RCC 7860 (cell line): Measurements from ENCODE around the gene CASQ1.

Source experiments
- DNase-seq: peaks from one replicate; pipeline ENCODE4 v3.0.0-alpha.2; 2015; ENCODE audit warnings: low spot score
- FAIRE-seq: peaks from 2 replicates; lab custom pipeline; 2012; peaks lifted over from hg19 to GRCh38; lab: Jason Lieb, UNC

The CASQ1 gene

DNA sequence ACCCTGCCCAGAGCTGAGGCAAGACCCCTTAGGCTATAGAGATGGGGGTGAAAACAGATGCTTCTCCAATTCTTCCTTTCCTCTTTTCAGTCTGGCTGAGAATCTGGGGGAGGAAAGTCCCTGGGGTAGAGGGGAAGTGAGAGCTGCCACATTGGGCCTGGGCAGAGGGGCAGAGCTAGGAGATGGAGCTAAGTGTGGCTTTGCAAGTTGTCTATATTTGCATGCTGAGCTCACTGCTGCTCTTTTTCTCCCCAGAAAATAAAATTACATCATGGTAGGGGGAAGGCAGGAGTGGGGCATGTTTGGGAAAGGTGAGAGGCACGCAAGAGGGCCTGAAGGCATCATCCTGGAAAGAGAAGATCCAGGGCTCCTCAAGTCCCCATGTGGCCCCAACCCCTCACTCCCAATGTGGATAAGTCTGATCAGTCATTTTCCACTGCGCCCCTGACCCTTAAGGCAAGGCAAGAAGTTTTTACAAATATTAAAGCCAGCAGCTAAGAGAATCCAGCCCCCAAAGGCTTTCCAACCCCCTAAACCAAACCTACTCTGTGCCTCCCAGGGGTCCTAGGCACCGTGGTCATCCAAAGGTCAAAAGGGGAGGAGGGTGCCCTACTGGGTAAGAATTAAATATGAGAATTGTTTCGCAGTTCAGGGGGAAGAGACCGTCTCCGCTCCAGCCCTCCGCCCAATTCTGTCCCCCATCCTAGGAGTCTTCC lies 14.3 kb downstream of the CASQ1 start:
- FAIRE-seq (no peak), DNase-seq (no peak)

DNA sequence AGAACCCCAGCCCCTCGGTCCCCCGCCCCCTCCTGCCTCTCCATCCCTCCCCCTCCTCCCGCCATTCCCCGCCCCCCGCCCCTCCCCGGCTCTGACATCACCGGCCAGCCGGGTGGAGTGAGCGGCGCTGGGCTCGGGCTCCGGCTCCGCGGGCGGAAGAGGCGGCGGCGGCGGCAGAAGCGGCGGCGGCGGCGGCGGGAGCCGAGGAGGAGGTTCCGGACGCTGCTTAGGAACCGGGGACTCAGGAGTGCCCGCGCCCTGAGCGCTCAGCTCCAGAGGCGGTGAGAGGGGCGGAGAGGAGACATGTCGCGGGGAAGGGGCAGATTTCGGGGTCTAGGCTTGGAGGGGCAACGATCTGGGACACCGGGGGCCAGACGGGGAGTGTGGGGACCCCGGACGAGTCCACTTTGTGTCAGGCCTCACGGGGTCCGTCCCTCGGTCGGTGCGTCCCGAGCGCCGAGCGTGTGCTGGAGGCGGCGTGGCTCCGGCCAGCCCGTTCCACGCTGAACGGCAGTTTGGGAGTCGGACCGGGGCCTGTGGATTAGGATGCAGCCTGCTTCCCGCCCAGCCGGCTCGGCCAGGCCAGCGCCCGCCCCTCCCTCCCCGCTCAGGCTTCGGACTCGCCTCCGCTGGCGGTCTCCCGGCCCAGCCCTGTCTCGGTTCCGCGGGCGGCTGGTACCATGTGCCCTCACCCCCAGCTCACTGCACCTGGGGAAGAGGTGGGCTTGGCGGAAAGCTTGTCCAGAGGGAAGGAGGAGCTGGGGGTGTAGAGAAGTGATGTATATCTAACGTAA lies 15.1 kb downstream of the CASQ1 start, which contains the start of gene PEA15:
Gene PEA15 (plus strand): TSS at position 143 of the 794 bp plus-strand sequence. CDS start 6,161 bp downstream, outside the sequence.
- DNase-seq (peak; percentile 38), FAIRE-seq (no peak)

GRCh38 chr1:160206036-160206389 lies 15.6 kb downstream of the CASQ1 start:
- FAIRE-seq (peak; percentile 31), DNase-seq (peak; percentile 76)

DNA sequence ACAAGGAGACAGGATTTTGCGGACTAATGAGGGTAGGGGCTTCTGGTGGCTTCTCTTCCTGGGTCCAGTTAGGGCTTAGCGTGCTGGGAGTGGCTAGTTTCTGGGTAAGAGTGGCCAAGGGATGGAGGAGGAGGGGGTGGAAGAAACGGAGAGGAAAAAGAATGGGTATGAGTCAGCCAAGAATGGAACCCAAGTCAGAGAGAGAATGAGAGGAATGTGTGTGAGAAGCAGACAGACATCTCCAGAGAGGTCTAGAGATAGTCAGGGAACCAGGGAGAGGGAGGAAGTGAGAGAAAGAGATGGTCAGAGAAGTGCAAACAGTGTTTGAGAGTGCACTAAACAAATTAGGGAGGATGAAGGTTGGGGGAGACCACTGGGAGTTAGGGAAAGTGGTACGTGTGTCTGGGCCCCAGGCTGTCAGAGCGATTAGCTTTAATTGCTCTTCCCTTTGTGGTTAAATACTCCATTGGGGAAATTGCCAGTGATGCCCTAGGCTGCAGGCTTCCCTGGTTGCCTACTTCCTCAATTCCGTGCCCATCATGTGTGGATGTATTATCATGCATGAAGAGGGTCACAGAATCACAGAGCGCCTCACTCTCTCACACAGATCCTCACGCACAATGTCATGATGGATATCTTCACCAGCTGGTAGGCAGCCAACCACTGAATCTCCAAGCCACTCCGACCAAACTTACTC lies 16.2 kb downstream of the CASQ1 start:
- peak; percentile 85 for DNase-seq
- peak; percentile 88 for FAIRE-seq

GRCh38 chr1:160207118-160207650 lies 16.8 kb downstream of the CASQ1 start:
- FAIRE-seq (no peak), DNase-seq (no peak)

- FAIRE-seq (no peak), DNase-seq (no peak)
These were observed 17.6 kb downstream of the CASQ1 start for GRCh38 chr1:160207771-160208556.

GRCh38 chr1:160208557-160209320 lies 18.4 kb downstream of the CASQ1 start:
- DNase-seq (no peak), FAIRE-seq (no peak)

GRCh38 chr1:160209321-160210046 lies 19.1 kb downstream of the CASQ1 start:
- FAIRE-seq: no peak
- no peak for DNase-seq

GRCh38 chr1:160210561-160210960 lies 20.2 kb downstream of the CASQ1 start:
- FAIRE-seq (no peak), DNase-seq (no peak)

DNA sequence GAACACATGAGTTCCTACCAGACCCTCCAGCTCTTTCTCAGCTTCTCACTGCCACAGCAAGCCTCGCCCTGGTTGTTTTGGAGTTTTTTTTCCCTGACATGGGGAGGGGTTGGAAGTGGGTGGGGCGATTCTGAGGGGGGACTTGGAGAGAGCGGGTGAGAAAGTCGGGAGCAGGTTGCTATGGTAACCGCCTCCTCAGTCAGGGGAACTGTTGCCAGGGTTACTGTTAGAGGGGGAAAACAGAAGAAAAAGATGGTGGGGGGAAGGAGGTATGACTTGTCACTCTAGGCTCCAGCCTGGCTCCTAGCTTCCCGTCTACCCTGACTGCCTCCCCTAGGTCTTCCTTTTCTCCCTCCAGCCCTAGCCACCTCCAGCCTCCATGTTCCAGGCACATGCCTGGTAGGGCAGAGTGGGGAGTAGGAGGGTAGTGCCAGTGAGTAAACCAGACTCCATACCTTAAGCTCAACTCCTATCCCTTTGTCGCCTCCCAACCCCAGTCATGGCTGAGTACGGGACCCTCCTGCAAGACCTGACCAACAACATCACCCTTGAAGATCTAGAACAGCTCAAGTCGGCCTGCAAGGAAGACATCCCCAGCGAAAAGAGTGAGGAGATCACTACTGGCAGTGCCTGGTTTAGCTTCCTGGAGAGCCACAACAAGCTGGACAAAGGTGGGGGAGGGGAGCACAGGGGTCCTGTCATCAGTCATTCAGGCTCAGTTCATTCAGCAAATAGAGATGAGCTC lies 20.8 kb downstream of the CASQ1 start:
- FAIRE-seq: no peak
- no peak for DNase-seq

DNA sequence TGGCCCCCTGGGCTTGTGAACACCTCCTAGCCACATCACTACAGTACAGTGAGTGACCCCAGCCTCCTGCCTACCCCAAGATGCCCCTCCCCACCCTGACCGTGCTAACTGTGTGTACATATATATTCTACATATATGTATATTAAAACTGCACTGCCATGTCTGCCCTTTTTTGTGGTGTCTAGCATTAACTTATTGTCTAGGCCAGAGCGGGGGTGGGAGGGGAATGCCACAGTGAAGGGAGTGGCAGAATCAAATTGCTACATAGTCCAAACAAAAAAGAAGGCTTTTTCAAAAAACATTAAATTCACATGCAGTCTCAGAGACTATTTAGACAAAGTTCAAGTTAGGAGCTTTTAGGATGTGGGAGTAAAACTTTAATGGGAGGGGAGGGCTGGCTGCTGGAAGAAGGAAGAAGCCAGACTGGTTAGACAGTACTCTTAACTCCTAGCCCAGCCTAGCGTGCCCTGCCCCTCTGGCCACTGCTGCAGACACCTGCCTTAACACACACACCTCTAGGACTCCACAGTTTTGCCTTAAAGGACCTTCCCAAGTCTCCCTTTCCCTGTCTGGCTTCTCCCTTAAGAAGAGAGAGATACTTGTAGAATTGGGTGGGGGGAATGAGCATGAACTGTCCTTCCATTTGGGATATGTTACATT lies 24.2 kb downstream of the CASQ1 start:
- FAIRE-seq (no peak), DNase-seq (no peak)

- DNase-seq (no peak), FAIRE-seq (no peak)
These were observed 25.9 kb downstream of the CASQ1 start for GRCh38 chr1:160216301-160216700.

DNA sequence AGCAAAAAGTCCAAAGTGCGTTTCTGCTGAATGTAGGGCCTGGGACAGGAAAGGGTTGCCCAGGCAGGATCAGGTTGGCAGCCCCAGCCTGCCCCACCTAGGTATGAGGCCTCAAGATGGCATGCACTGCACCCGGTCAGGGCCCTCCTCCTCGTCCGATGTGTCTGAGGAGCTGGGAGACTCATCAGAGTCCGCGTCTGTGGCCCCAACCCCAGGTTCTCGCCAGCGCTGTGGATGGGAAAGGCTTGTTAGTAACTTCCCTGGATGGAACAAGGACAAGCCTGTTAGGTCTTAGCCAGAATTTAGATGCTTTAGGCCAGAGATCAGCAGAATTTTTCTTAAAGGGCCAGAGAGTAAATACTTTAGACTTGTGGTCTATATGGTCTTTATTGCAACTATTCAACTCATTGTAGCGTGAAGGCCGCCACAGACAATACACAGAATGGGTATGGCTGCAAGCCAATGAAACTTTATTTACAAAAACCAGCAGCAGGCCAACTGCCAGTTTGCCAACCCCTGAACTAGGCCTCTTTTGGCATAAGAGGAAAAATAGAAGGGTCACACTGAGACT lies 27.2 kb downstream of the CASQ1 start:
- DNase-seq (no peak), FAIRE-seq (no peak)

DNA sequence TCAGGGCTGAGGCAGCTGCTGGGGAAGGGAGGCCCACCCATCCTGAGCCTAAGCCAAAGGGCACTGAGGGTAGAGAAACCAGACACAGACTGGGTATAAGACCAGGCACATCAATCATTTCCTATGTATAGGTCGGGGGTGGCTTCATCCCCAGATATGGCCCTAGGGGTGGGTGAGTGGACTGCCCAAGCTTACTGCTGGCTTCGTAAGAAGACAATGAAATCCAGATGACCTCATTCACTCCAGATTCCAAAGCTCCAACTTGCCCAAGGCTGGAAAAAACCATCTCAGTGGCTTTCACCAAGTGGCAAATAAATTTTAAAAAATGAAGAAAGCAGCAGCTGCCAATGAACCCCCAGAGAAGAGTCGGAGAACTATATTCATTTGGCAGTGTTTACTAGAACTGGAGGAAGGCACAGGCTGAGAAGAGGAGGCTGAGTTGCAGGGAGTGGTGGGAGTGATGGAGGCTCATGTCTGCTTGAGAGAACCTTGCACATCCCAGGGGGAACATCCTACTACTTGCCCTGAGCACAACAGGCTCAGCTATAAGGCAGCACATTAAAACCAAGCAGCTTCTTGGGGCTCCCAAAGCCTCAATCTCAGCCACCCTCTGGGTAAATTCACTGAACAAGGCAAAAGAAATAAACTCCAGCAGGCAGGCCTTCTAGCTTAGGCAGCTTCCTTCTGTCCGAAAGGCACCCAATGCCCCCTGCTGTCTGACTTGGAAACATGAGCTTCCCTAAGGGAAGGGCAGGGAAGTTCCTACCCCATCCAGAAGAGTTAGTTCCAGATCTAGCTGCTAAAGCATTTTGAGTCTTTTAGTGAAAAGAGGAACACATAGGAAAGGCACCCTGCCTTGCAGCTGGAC lies 28.9 kb downstream of the CASQ1 start:
- FAIRE-seq (no peak), DNase-seq (peak; percentile 24)

GRCh38 chr1:160220301-160220700 lies 29.9 kb downstream of the CASQ1 start:
- FAIRE-seq (no peak), DNase-seq (no peak)

DNA sequence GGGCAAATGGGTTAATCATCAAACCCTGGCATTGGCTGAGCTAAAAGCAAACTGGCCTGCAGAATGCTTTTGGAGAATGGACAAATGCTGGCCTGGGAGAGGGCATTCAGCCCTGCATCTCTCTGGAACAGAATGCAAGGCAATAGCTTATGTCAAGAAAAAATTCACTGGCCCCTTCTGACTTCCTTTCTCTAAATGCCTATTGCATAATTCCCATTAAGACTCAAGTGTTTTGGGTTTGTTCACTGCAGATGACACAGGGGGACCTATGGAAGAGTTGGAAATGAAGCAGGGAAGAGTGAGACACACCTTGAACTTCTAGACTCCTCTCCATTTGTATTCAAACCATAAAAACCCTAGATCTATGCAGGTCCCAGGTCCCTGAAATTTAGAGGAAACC lies 30.7 kb downstream of the CASQ1 start:
- FAIRE-seq: no peak
- no peak for DNase-seq

DNA sequence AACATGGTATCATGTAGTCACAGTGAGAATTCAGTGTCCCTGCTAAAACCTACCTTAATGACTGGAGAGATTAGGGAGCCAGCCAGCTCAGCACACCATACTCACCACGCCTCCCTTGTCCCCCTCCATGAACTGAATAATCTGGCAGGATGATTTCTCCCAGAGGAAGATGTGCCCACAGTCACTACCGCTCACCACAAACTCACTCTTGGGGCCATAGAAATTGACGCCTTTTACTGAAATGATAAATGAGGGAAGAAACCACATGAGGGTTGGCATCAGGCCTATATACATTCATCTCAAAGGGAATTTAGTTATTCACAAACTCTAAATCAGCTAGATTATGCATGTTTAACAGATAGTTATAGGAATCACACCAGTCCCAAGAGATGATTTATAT lies 32.2 kb downstream of the CASQ1 start:
- no peak for DNase-seq
- FAIRE-seq: no peak
